ENCODE data around the gene CR1L. TPM values are rescaled to one million over a fixed set of nuclear protein-coding genes. Genes with fewer than 3 reads are reported as not detected.

Gene CR1L
- total and polyA plus RNA-seq, 9 of the 15 experiments (the other 6 are each of a cell fraction or from before 2014, with no cell fraction given), result 10.1 to 74.8 (median 34.3) TPM

DNA sequence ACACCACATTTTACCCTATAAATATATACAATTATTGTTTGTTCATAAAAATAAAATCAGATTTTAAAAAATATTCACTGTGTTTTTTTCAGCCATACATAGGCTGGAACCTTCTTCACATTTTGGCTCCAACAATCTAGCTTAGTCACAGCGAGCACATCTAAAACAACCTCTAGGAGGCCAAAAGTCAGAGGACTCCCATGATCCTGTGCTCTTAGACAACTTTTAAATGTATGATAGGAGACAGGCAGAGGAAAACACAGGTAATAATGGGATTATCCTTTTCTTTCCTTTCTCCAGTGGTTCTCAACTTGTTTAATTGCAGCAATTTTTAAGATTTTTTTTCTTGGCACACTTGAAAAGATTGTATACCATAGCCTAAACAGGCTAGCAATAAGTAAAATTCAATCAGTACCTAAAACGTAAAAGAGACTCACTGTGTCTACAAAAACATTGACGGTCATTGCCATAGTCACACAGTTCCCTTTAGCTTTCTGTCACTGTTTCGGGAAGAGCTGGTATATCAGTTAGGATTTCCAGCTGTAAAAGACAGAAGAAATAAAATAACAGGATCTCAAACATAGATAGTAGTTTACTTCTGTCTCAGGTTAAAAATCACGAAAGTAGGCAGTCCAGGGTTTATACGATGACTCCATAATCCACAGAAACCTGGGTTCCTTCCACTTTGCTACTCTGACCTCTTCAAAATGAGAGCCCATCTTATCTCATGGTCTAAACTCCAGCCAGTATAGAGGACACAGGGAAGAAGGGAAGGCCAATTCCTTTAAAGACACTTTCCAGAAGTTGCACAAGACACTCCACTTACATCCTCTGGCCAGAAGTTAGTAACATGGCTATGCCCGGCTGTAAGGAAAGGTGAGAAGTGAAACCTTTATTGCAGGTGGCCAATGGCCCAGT is 39.2 kb upstream of the CR1L start (continued):
- TF ChIP-seq XRCC3 (IDR thresholded peaks at IDR 0.05) (no peak), MIER1 (IDR thresholded peaks at IDR 0.05; ENCODE audit: low read depth) (no peak), ATF7 (IDR thresholded peaks at IDR 0.05) (no peak), MAFF (IDR thresholded peaks at IDR 0.05; ENCODE audit: low read length) (0 out of 2 replicates have a peak, but pooled peaks have one; percentile 12), FOXK2 (conservative IDR thresholded peaks at IDR 0.05 in 1 of 2, IDR thresholded peaks at IDR 0.05 in 1 of 2; ENCODE audit: low read depth in 2 of 2) (no peak), TAF9B (IDR thresholded peaks at IDR 0.05; ENCODE audit: partially characterized antibody) (peak; percentile 17), HOXB6 (CRISPR knock-in tag; IDR thresholded peaks at IDR 0.05; ENCODE audit: borderline replicate concordance) (no peak), RAD51 (IDR thresholded peaks at IDR 0.05; ENCODE audit: borderline replicate concordance, low read depth) (no peak), KAT2B (IDR thresholded peaks at IDR 0.05; ENCODE audit: low read depth, low read length) (no peak), TCF3 (CRISPR knock-in tag; IDR thresholded peaks at IDR 0.05) (no peak), DMBX1 (CRISPR knock-in tag; IDR thresholded peaks at IDR 0.05; ENCODE audit: borderline replicate concordance) (peak; percentile 67; the same call in 1 of the 2 replicates), POLR2AphosphoS2 (IDR thresholded peaks at IDR 0.05; ENCODE audit: low read length) (no peak), SNIP1 (IDR thresholded peaks at IDR 0.05; ENCODE audit: low read depth) (no peak), TBL1XR1 (IDR thresholded peaks at IDR 0.05; ENCODE audit: low read length in 2 of 2) (0 out of 4 replicates have a peak, but pooled peaks of 1 of the 2 experiments have one; percentile 65), WHSC1 (IDR thresholded peaks at IDR 0.05; ENCODE audit: low read length) (no peak), BACH1 (tag; IDR thresholded peaks at IDR 0.05) (peak; percentile 56), CEBPG (CRISPR knock-in tag; IDR thresholded peaks at IDR 0.05) (no peak), CEBPG (tag; conservative IDR thresholded peaks at IDR 0.05 in 1 of 2, IDR thresholded peaks at IDR 0.05 in 1 of 2) (0 out of 4 replicates have a peak, but pooled peaks of 1 of the 2 experiments have one; percentile 29), TRIM24 (IDR thresholded peaks at IDR 0.05) (no peak), TSC22D4 (tag; IDR thresholded peaks at IDR 0.05) (no peak), FUS (optimal IDR thresholded peaks at IDR 0.05; ENCODE audit: low read depth, low read length) (no peak), NONO (IDR thresholded peaks at IDR 0.05; ENCODE audit: low read depth in 2 of 2, low read length in 1 of 2) (peak in 1 of 2 experiments; percentile 85; a peak in 2 of 4 replicates)
- TF ChIP-seq, protein P1, sequence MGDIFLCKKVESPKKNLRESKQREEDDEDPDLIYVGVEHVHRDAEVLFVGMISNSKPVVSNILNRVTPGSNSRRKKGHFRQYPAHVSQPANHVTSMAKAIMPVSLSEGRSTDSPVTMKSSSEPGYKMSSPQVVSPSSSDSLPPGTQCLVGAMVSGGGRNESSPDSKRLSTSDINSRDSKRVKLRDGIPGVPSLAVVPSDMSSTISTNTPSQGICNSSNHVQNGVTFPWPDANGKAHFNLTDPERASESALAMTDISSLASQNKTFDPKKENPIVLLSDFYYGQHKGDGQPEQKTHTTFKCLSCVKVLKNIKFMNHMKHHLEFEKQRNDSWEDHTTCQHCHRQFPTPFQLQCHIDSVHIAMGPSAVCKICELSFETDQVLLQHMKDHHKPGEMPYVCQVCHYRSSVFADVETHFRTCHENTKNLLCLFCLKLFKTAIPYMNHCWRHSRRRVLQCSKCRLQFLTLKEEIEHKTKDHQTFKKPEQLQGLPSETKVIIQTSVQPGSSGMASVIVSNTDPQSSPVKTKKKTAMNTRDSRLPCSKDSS (IDR thresholded peaks at IDR 0.05; ENCODE audit: low read depth, partially characterized antibody), result no peak
- TF ChIP-seq, protein P2, sequence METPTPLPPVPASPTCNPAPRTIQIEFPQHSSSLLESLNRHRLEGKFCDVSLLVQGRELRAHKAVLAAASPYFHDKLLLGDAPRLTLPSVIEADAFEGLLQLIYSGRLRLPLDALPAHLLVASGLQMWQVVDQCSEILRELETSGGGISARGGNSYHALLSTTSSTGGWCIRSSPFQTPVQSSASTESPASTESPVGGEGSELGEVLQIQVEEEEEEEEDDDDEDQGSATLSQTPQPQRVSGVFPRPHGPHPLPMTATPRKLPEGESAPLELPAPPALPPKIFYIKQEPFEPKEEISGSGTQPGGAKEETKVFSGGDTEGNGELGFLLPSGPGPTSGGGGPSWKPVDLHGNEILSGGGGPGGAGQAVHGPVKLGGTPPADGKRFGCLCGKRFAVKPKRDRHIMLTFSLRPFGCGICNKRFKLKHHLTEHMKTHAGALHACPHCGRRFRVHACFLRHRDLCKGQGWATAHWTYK (CRISPR knock-in tag; IDR thresholded peaks at IDR 0.05), result no peak
- TF ChIP-seq, protein P3, sequence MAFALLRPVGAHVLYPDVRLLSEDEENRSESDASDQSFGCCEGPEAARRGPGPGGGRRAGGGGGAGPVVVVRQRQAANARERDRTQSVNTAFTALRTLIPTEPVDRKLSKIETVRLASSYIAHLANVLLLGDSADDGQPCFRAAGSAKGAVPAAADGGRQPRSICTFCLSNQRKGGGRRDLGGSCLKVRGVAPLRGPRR (CRISPR knock-in tag; IDR thresholded peaks at IDR 0.05), result no peak

Measured in K562 (cell line).